HepG2 (cell line): ENCODE results near the gene KRT77. TPM values are rescaled to one million over a fixed set of nuclear protein-coding genes. Genes with fewer than 3 reads are reported as not detected.

Experiments used
- ATAC-seq: fragments of 200-7000 bp; cut with Tn5 transposase; 3 replicates; pipeline ENCODE4 v1.9.1; 2020; ENCODE audit warnings: mild to moderate bottlenecking, moderate library complexity
- BruUV-seq: library from RNA; stranded (reverse); fragments of 400-500 nt; replicated peaks from 2 replicates; lab custom pipeline; 2021; lab: Mats Ljungman, UMichigan
- CTCF ChIA-PET: fragments of 300-600 bp; formaldehyde crosslinking; extraction: SDS; loops from one replicate; lab custom pipeline; 2021; ENCODE audit warnings: low total read pairs, inconsistent platforms, low intra/inter-chr PET ratio; lab: Yijun Ruan, JAX
- POLR2A ChIA-PET: fragments of 350-600 bp; sonication (Branson Sonifier 250); formaldehyde crosslinking; loops from one replicate; lab custom pipeline; 2020; ENCODE audit warnings: antibody characterized with exemption, inconsistent platforms; lab: Yijun Ruan, JAX
- DNase-seq: peaks from one replicate; pipeline ENCODE4 v3.0.0-alpha.2; 2015; ENCODE audit warnings: low spot score
- FAIRE-seq: peaks from 3 replicates; lab custom pipeline; 2011; peaks lifted over from hg19 to GRCh38; lab: Jason Lieb, UNC
- H2AFZ ChIP-seq: one replicate; pipeline ENCODE4 v1.6.1; 2011; ENCODE audit warnings: low read length, inconsistent platforms
- H3K27ac ChIP-seq: fragments of 300-600 bp; 3 replicates; pipeline ENCODE4 v1.8.0; 2011; ENCODE audit warnings: mixed run types, mild to moderate bottlenecking, mixed read lengths, low read length, inconsistent platforms; ENCODE audit not compliant: insufficient read depth; ENCODE audit errors: extremely low read length
- H3K27me3 ChIP-seq, 2 experiments: fragments of 200-600 bp in 1 of 2; 2 replicates in 1 of 2; 3 replicates in 1 of 2; pipeline versions ENCODE4 v1.6.0 to v1.8.0; 2011; ENCODE audit warnings: low read length in 2 of 2, mild to moderate bottlenecking in 2 of 2, moderate library complexity in 2 of 2, inconsistent platforms in 1 of 2; ENCODE audit not compliant: insufficient read depth in 2 of 2, control insufficient read depth in 1 of 2
- H3K36me3 ChIP-seq, 2 experiments: fragments of 200-600 bp in 1 of 2; replicated peaks in 1 of 2; 2 replicates in 1 of 2; 3 replicates in 1 of 2; pipeline versions ENCODE4 v1.5.1 to v1.8.0; 2011; ENCODE audit warnings: low read length in 2 of 2, inconsistent platforms in 1 of 2; ENCODE audit not compliant: insufficient read depth in 2 of 2, control insufficient read depth in 1 of 2
- H3K4me1 ChIP-seq: 2 replicates; pipeline ENCODE4 v1.5.1; 2012; ENCODE audit warnings: low read length, inconsistent platforms; ENCODE audit not compliant: insufficient read depth
- H3K4me2 ChIP-seq: 2 replicates; pipeline ENCODE4 v1.6.0; 2011; ENCODE audit warnings: low read depth, low read length, inconsistent platforms
- H3K4me3 ChIP-seq, 3 experiments: fragments of 200-600 bp in 1 of 3; sonication (generic), shearing (Covaris generic) in 1 of 3; replicated peaks in 1 of 3; 2 replicates each; pipeline ENCODE4 v1.5.1; 2011 to 2016; ENCODE audit warnings: low read length in 3 of 3, inconsistent platforms in 2 of 3, low read depth in 2 of 3, mild to moderate bottlenecking in 2 of 3, control low read depth in 1 of 3, mixed read lengths in 1 of 3; ENCODE audit not compliant: insufficient read depth in 1 of 3
- H3K79me2 ChIP-seq: one replicate; pipeline ENCODE4 v1.6.1; 2011; ENCODE audit warnings: low read length, inconsistent platforms; ENCODE audit not compliant: insufficient read depth
- H3K9ac ChIP-seq: 2 replicates; pipeline ENCODE4 v1.6.0; 2011; ENCODE audit warnings: mild to moderate bottlenecking, low read depth, low read length, inconsistent platforms; ENCODE audit not compliant: insufficient read depth
- H3K9me3 ChIP-seq: 2 replicates; pipeline ENCODE4 v1.5.1; 2012; ENCODE audit warnings: mild to moderate bottlenecking, low read length
- H4K20me1 ChIP-seq: 2 replicates; pipeline ENCODE4 v1.6.0; 2011; ENCODE audit warnings: inconsistent platforms, mild to moderate bottlenecking, low read length, moderate library complexity; ENCODE audit not compliant: insufficient read depth
- PATZ1 ChIP-seq: sonication (generic); formaldehyde crosslinking; IDR thresholded peaks from 2 replicates; pipeline ENCODE4 v1.4.0; 2020; ENCODE audit warnings: missing genetic modification reagents
- POLR2A ChIP-seq, 2 experiments: IDR thresholded peaks; 2 replicates each; pipeline ENCODE4 v1.6.1; 2011; ENCODE audit warnings: low read depth in 2 of 2, low read length in 2 of 2, mild to moderate bottlenecking in 1 of 2, moderate library complexity in 1 of 2; ENCODE audit not compliant: insufficient read depth in 1 of 2
- RBFOX2 ChIP-seq: fragments of 200-400 bp; formaldehyde crosslinking; IDR thresholded peaks from 2 replicates; pipeline ENCODE4 v1.6.1; 2017; ENCODE audit warnings: low read depth, mild to moderate bottlenecking, low read length
- SNAPC5 ChIP-seq: sonication (generic); formaldehyde crosslinking; IDR thresholded peaks from 2 replicates; pipeline ENCODE4 v1.8.1; 2023; ENCODE audit warnings: mild to moderate bottlenecking, missing genetic modification reagents, borderline replicate concordance
- TRIM24 ChIP-seq: sonication (generic); formaldehyde crosslinking; IDR thresholded peaks from 2 replicates; pipeline ENCODE4 v1.8.0; 2022; ENCODE audit warnings: mild to moderate bottlenecking, missing genetic modification reagents
- ZSCAN30 ChIP-seq: sonication (generic); formaldehyde crosslinking; IDR thresholded peaks from 2 replicates; pipeline ENCODE4 v1.5.0; 2020; ENCODE audit warnings: mild to moderate bottlenecking, missing genetic modification reagents
- WGBS: methylation state at CpG from one replicate; pipeline ENCODE4 v1.1.6; 2017; ENCODE audit warnings: low lambda C conversion rate; 5-methylcytosine and 5-hydroxymethylcytosine counted together
- in situ Hi-C: cut with HindIII; loops from 2 replicates; pipeline ENCODE4 v1.10.0; 2017; ENCODE audit warnings: low pct_unique_long_range_greater_than_20kb; ENCODE audit not compliant: extremely low pct_ligation_motif_present
- intact Hi-C: fragments of 100-400 bp; cut with micrococcal nuclease; formaldehyde crosslinking; loops from one replicate; pipeline ENCODE4 v1.10.0; 2022; ENCODE audit not compliant: unreplicated experiment
- polyA plus RNA-seq, 8 experiments: library from polyadenylated mRNA; depleted of rRNA in 3 of 8; stranded (reverse) in 7 of 8; unstranded in 1 of 8; fragments of >200 nt; fragmentation: Illumina TruSeq in 4 of 8; extraction: Trizol in 4 of 8; gene quantifications; 2 replicates each; pipeline versions ENCODE4 v1.2.1 to v1.2.3, GENCODE V29; 2011 to 2016; ENCODE audit warnings: low read depth in 4 of 8, missing spikeins in 1 of 8, mixed read lengths in 1 of 8; ENCODE audit not compliant: insufficient read depth in 1 of 8
- total RNA-seq, 5 experiments: library from RNA; depleted of rRNA; stranded (reverse); fragments of >200 nt; fragmentation: Illumina TruSeq; extraction: Trizol; gene quantifications; 2 replicates each; pipeline ENCODE4 v1.2.3, GENCODE V29; 2016; ENCODE audit warnings: low read depth in 1 of 5

Gene KRT77
- total and polyA plus RNA-seq, 2 of the 13 experiments (the other 11 are each of a cell fraction or from before 2014, with no cell fraction given), result not detected

GRCh38 chr12:52688481-52688880, 14.8 kb downstream of the KRT77 start:
- intact Hi-C loops (no loop called here), in situ Hi-C loops (loop anchor here (25.0 kb wide), 1 partner anchor 299 kb away; no protein-coding TSS in a partner anchor)
- no peak overlapping the region for H3K4me2 ChIP-seq
- H3K27ac ChIP-seq, result no peak overlapping the region
- TF ChIP-seq SNAPC5 (CRISPR knock-in tag) (no peak), ZSCAN30 (CRISPR knock-in tag) (no peak), RBFOX2 (no peak), POLR2A (IDR thresholded peaks at IDR 0.05; ENCODE audit: insufficient read depth in 1 of 2, low read depth in 2 of 2, low read length in 2 of 2) (no peak), TRIM24 (no peak), PATZ1 (no peak)
- no peak for ATAC-seq
- no peak overlapping the region for H2AFZ ChIP-seq
- 0% methylated on average over 2 of the region's 2 CpGs for WGBS
- H3K9ac ChIP-seq, result no peak overlapping the region
- ChIA-PET CTCF (no interaction called here), POLR2A (no interaction called here)
- H3K4me1 ChIP-seq, result no peaks in the 10 kb centered on the region
- H3K79me2 ChIP-seq, result no peaks in the 10 kb centered on the region
- H3K4me3 ChIP-seq, result no peak overlapping the region
- FAIRE-seq, result no peak
- no peak for DNase-seq
- no TSS peak for BruUV-seq
- H3K27me3 ChIP-seq, result peaks cover 6 to 59% of the 10 kb centered on the region in 2 experiments; a peak in 3 of 5 replicates
- no peaks in the 10 kb centered on the region for H3K9me3 ChIP-seq
- no peaks in the 10 kb centered on the region for H3K36me3 ChIP-seq
- no peaks in the 10 kb centered on the region for H4K20me1 ChIP-seq
